GM10248 (cell line): Measurements from ENCODE around the gene CD1B.
"Not testable (repeated sequence)": the region's sequence is repeated elsewhere in the genome, so short reads cannot be mapped to it uniquely, and the experiment has no call there.

Experiments
- CTCF ChIA-PET: fragments of 300-600 bp; sonication (Branson Sonifier 250); formaldehyde crosslinking; extraction: SDS; loops from one replicate; lab custom pipeline; 2021; ENCODE audit warnings: antibody characterized with exemption; lab: Yijun Ruan, JAX
- POLR2A ChIA-PET: fragments of 350-650 bp; sonication (Branson Sonifier 250); formaldehyde crosslinking; extraction: SDS; loops from one replicate; lab custom pipeline; 2020; ENCODE audit warnings: antibody characterized with exemption; lab: Yijun Ruan, JAX
- DNase-seq: peaks from one replicate; pipeline ENCODE4 v3.0.0; 2012; ENCODE audit errors: extremely low spot score
- CTCF ChIP-seq: IDR thresholded peaks from 2 replicates; pipeline ENCODE4 v1.5.1; 2012; ENCODE audit warnings: mild to moderate bottlenecking, low read depth; ENCODE audit errors: extremely low read depth, missing control alignments, control extremely low read depth

Gene CD1B

GRCh38 chr1:158331481-158332150, at the start of gene CD1B:
Gene CD1B (minus strand): TSS chr1:158331531. CDS start chr1:158331423, 108 bp downstream.
- ChIA-PET POLR2A (no interaction called here), CTCF (interaction anchor here (1.4 to 5.0 kb wide), 3 partner anchors 75 to 128 kb away, joined by 5 to 53 read pairs (median 8); no protein-coding TSS in a partner anchor)
- TF ChIP-seq CTCF: no peak

GRCh38 chr1:158374860-158375259, 43.5 kb upstream of the CD1B start:
- TF ChIP-seq CTCF: no peak
- ChIA-PET CTCF (no interaction called here), POLR2A (no interaction called here)
- no peak for DNase-seq

More at GRCh38 chr1:158331481-158332150, at the start of gene CD1B:
- DNase-seq: no peak

- CTCF ChIA-PET, POLR2A ChIA-PET, DNase-seq: not testable (repeated sequence)
These were observed 42.8 kb upstream of the CD1B start for GRCh38 chr1:158374101-158374500.

- no peak for TF ChIP-seq CTCF
- ChIA-PET POLR2A (no interaction called here), CTCF (no interaction called here)
- peak; percentile 58 for DNase-seq
These were observed 40.0 kb upstream of the CD1B start for GRCh38 chr1:158371188-158371953.

GRCh38 chr1:158366783-158367182, 35.5 kb upstream of the CD1B start:
- DNase-seq: no peak
- no peak for TF ChIP-seq CTCF
- CTCF ChIA-PET: interaction anchor here (1.9 kb wide), 1 partner anchor 163 kb away, joined by 5 read pairs; no protein-coding TSS in a partner anchor
- POLR2A ChIA-PET: no interaction called here

- no peak for TF ChIP-seq CTCF
- ChIA-PET POLR2A (no interaction called here), CTCF (no interaction called here)
- DNase-seq: no peak
These were observed 31.6 kb upstream of the CD1B start for GRCh38 chr1:158362941-158363340.

GRCh38 chr1:158362482-158362881, 31.2 kb upstream of the CD1B start:
- DNase-seq: no peak
- POLR2A ChIA-PET: no interaction called here
- CTCF ChIA-PET: no interaction called here
- no peak for TF ChIP-seq CTCF
